Measurements from ENCODE around the gene CDS2.

CDS2 gene

GRCh38 chr20:5205348-5206210 lies 78.8 kb downstream of the CDS2 start:
- in situ Hi-C loops (cut with MboI; ENCODE audit: low sequenced_read_pairs) = no loop called here

DNA sequence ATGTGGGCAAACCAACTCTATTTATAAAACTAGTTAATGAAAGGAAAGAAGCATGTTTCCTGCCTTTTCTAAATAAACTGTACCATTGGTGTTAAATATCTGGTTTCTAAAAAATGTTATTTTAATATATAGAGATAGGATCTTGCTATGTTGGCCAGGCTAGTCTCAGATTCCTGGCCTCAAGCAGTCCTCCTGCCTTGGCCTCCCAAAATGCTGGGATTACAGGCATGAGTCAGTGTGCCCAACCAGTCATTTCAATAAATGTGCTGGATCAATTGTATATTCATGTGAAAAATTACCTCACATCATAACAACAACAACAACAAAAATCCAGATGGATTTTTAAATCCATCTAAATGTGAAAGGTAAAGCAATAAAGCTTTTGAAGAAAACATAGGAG lies 80.3 kb downstream of the CDS2 start:
- in situ Hi-C loops (cut with MboI; ENCODE audit: low sequenced_read_pairs) = no loop called here

- in situ Hi-C loops (cut with MboI; ENCODE audit: low sequenced_read_pairs) = no loop called here
Observed at GRCh38 chr20:5211803-5212714, 85.3 kb downstream of the CDS2 start.

GRCh38 chr20:5212907-5213487 lies 86.2 kb downstream of the CDS2 start:
- in situ Hi-C loops (cut with MboI; ENCODE audit: low sequenced_read_pairs) = no loop called here

GRCh38 chr20:5214826-5215225 lies 88.0 kb downstream of the CDS2 start:
- in situ Hi-C loops (cut with MboI; ENCODE audit: low sequenced_read_pairs) = no loop called here

DNA sequence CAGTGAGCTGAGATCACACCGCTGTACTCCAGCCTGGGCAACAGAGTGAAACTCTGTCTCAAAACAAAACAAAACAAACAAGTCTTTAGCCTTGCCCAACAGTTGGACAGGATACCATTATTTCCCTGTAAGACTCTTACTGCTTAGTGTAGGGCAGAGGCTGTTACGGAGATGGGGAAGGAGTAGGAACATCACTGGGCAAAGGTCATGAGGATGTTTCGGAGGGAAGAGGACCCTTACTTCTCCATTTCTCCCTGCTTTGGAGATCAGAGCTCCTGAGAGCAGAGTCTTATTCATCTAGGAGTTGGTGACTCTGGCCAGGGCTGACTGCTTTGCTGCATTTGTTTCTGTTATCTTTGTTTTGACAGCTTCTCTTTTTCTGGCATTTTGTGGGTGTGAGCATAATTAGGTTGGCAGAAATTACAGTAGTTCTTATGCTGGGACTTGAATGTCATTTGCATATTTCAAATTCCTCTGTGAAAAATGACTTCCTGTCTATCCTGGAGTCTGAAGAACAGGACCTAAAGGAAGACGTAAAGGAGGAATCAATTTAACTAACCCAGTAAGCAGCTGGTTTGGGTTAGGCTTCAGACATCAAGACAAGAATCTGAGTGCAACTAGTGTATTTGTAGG lies 89.0 kb downstream of the CDS2 start:
- in situ Hi-C loops (cut with MboI; ENCODE audit: low sequenced_read_pairs) = no loop called here

- in situ Hi-C loops (cut with MboI; ENCODE audit: low sequenced_read_pairs) = no loop called here
Observed at GRCh38 chr20:5216663-5217062, 89.9 kb downstream of the CDS2 start.

DNA sequence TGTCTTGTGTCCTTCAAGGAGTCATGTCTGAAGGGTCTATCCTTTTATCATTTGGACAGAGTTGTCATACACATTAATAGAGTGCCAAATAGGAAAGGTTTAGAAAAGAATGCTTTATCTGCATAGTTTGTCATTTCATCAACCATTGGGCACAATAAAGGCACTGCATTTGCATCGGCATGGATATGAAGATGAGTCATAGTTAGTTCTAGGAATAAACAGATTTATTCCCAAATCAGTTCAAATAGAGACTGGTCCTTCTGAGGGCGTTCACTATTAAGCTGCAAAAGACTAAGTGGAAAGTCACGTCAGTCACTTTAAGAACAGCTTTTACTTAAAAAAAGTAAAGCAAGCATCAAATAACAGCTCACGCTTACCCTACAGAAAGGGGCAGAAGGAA lies 90.8 kb downstream of the CDS2 start:
- in situ Hi-C loops (cut with MboI; ENCODE audit: low sequenced_read_pairs) = no loop called here

- in situ Hi-C loops (cut with MboI; ENCODE audit: low sequenced_read_pairs) = no loop called here
Observed at GRCh38 chr20:5220321-5221060, 93.7 kb downstream of the CDS2 start.

DNA sequence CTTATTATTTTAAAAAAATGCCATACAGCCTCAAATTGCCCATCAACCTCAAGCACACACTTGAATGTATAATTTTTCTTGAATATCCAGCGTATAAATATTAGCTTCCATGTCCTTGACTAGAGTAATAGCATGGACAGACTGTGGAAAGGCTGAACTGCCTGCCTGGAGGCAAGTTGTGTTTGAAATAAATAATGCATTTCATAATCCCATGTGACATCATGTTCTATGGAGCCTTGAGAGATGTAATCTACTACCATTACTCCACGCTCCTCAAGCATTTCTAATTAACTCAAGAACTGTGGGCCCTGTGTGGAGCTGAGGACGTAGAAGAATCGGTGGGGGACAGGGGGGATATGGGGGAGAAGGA lies 94.2 kb downstream of the CDS2 start:
- in situ Hi-C loops (cut with MboI; ENCODE audit: low sequenced_read_pairs) = no loop called here

- in situ Hi-C loops (cut with MboI; ENCODE audit: low sequenced_read_pairs) = no loop called here
Observed at GRCh38 chr20:5222919-5223634, 96.3 kb downstream of the CDS2 start.

DNA sequence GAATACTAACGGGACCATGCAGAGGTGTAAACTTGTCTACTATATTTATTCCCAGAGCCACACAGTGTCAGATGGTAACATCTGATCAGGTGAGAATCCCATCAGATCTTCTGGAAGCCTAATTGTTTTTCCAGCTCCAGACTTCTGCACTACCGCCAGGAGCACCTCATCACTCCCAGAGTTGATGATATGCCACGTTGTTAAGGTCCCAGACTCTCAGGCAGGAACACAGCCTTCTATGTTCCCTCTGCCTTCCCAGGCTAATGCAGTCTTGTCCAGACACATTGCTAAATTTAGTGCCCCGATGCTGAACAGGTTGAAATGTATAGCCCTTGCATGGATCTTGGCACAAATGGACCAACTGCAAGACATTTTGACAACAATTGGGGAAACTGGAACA lies 103.7 kb downstream of the CDS2 start:
- in situ Hi-C loops (cut with MboI; ENCODE audit: low sequenced_read_pairs) = no loop called here

DNA sequence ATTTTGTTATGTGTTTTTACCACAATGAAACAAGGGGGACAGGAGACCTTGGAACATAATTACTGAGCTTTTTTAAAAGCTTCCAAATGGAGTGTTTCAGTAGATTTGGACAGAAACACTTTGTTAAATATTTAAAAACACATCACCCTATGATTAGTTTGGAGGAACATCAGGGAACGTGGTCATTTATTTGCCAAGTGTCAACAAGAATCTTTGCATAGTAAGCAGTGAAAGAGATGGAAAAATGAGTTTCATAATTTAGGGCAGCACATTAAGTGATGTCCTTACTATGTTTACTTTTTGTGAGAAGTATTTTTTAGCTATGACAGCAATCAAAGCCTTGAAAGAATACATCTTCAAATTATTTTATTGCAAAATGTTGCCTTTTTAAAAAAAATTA lies 107.3 kb downstream of the CDS2 start:
- in situ Hi-C loops (cut with MboI; ENCODE audit: low sequenced_read_pairs) = no loop called here

GRCh38 chr20:5234978-5235377 lies 108.2 kb downstream of the CDS2 start:
- in situ Hi-C loops (cut with MboI; ENCODE audit: low sequenced_read_pairs) = no loop called here

Data from hTERT RPE-1 (cell line).